Stimulated activated CD4-positive, alpha-beta T cell treated with anti-CD3 and anti-CD28 coated beads, Interleukin-2, amount 100 ng/mL, for 48 hours (primary cell): ENCODE results near the gene CXCL6.

ENCODE experiments used
- DNase-seq, 2 donors: peaks; one replicate each; pipeline ENCODE4 v3.0.0-alpha.2; 2020

The CXCL6 gene

DNA sequence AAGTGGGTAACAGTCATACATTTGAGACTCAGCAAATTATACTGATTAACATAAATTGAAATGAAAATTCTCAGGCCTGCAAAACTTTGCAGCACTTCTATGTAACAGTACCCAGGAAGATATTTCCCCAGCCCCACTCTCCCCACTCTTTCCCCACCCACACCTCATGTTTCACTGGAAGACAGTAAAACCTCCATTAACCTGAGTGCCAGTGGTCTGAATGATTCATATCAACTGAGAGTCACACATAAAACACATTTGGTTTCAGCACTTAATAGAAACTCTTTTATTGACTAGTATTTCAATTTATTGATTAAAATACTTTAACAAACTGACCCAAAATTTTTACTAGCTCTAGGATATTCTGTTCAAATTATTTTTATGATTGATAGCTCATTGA, 6.9 kb downstream of the CXCL6 start:
- DNase-seq, result no peak

DNA sequence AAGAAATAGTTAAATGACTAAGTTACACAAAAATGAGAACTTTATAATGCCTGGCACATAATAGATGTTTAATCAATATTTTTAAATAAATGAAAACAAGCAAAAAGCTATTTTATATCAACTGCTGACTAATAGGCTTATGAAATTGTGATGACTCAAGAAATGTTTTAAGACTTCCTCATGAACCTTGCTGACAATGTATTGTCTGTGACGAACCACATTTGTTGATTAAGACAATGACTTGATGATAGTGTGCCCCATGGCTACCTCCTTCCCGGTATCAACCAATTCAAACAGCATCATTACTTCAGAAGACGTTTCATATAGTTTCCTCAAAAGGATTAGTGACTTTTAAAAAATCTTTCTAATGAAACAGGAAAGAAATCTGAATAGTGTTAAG, 7.9 kb downstream of the CXCL6 start:
- no peak for DNase-seq

DNA sequence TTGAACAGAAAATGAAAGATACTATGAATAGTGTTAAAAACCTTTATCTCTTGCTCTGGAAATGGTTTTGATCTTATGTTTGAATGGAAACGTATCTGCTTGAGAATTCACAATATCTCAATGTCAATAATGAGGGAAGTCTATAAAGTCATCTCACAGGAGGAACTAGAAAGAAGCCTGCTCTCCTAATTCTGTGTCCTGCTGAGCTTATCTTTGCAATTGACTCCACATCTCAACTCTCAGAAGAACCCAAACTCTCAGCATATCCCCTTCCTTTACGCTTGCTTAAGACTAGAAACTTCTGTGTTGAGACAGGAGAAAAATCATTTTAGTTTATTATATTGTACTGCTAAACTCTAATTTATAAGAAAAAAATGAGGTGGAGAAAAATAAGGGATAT, 8.3 kb downstream of the CXCL6 start:
- DNase-seq, result no peak

DNA sequence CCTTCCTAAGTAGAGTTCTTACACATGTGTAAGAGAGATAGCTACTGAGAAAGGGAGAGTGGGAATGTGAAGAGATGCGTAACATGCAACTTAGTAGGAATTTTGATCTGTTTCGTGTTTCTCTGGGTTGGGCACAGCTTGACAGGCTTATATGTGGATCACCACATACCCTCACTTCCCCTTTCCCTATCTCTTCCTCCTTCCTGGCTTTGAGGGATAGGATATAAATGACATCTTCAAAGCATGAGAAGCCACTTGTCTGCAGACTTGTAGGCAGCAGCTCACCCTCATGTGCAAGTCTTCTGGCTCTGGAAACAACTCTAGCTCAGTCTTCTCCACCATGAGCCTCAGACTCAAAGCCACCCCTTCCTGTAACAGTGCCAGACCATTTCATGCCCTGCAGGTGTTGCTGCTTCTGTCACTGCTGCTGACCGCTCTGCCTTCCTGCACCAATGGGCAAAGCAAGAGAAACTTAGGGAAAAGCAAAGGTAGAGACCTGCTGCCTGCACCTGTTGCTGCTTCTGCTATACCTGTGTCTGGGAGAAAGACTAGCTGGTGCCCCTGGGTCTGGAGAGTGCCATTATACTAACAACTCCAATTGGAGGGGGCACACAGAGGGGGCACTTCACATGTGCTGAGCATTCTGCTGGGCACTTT, 11.2 kb downstream of the CXCL6 start:
- DNase-seq, result no peak

DNA sequence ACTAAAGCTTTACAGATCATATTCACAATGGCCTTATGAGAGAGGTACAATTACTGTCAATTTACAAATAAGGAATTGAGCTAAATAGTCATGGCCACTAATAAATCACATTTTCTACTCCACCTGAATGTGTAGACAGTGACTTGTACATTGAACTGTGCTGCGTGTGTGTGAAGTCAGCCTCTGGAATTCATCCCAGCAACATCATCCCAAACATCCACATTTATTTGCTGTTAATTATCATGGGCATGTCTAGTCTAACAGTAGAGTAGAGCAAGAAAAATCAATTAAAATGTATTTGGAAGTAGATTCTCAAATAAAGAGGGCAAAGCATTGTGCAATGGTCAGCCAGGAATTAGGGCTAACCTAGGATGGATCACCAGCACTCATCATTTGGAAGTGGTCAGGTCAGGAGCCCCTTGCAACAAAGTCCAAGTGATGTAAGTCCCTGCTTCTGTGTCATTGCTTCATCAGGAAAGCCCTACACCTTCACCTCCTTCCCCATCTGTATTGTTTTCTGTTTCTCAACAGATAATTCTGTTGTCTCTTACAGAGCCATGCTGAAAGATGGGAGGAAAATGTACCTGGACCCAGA, 11.8 kb downstream of the CXCL6 start:
- DNase-seq, result no peak

DNA sequence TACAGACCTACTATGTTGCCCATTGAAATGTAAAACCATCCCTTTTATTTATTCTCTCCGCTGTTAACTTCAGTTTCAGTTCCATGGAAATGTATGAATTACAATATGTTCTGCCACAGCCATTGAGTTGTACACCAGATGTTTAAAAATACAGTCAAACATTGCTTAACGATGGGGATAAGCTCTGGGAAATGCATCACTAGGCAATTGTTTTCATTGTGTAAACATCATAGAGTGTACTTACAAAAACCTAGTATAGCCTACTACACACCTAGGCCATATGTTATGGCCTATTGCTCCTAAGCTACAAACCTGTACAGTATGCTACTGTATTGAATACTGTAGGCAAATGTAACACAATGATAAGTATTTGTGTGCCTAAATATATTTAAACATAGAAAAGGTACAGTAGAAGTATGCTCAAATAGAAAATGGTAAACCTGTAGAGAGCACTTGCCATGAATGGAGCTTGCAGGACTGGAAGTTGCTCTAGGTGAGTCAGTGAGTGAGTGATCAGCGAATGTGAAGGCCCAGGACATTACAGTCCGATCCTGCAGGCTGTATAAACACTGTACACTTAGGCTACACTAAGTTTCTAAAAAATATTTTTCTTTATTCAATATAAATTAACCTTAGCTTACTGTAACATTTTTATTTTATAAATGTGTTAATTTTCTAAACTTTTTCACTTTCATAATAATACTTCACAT, 13.9 kb downstream of the CXCL6 start:
- DNase-seq, result no peak

DNA sequence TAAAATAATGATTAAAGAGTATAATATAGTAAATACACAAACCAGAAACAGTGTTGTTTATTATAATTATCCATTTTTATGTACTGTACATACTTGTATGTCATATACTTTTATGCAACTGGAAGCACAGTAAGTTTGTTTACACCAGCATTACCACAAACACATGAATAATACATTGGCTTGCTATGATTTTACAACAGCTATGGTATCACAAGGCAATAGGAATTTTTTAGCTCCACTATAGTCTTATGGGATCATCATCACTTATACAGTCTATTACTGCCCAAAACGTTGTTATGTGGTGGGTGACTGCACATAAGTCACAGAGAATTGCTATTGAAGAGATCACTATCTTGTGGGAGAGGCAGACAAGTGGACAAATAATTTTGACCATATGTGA, 14.8 kb downstream of the CXCL6 start:
- DNase-seq, result no peak

DNA sequence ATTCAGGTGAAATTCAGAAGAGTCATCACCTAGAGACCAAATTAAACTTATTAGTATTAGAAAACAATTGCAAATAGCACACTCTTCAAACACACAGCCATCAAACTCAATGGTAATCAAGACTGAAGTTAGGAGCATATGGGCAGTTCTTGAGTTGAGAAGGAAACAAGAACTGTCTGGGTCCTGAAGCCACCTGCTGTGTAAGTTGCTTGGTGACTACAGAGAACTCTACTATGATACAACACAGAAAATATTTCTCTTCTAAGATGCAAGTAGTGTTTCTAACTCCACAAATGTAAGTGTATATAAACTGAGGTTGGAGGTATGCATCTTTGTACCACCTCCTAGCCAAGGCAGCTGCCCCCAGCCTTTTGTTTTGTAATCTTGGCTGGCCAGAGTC, 16.3 kb downstream of the CXCL6 start:
- DNase-seq, result no peak

DNA sequence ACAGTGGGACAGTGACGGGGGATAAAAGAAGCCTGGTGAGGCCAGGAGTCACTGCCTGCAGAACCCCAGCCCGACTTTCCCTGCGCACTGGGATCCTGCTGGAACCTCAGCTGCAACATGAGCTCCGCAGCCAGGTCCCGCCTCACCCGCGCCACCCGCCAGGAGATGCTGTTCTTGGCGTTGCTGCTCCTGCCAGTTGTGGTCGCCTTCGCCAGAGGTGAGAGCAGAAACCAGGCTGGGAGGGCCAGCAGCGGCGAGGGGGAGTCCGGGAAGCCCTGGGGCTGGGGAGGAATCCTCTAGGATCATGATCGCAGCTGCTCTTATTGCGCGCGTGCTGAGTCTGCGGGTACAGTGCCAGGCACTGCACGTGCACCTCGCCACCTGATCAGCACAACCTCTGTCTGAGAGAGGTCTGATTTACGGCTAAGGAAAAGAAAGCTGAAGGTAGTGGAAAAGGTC, 16.8 kb downstream of the CXCL6 start, which contains the start of gene PF4V1:
Gene PF4V1 (plus strand): TSS at position 51 of the 459 bp plus-strand sequence. CDS start 67 bp downstream, at position 118.
- no peak for DNase-seq

DNA sequence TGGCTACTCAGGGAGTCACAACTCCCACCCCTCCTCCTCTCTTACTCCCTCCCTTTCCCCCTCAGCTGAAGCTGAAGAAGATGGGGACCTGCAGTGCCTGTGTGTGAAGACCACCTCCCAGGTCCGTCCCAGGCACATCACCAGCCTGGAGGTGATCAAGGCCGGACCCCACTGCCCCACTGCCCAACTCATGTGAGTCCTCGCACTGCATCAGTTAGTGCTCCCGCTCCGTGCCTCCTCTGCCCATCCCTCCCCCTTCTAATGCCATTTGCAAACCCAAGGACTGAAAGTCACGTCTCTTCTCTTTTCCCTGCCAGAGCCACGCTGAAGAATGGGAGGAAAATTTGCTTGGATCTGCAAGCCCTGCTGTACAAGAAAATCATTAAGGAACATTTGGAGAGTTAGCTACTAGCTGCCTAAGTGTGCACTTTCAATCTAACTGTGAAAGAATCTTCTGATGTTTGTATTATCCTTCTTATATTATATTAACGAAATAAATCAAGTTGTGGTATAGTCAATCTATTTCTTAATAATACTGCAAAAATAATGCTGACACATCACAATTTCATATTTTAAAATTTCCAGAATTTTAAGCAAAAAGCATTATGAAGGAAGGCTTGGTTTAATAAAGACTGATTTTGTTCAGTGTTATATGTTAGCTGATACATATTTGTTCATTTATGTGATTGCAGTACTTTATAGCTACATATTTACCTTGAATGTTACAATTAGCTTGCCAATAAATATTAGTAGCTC, 17.4 kb downstream of the CXCL6 start:
- no peak for DNase-seq

DNA sequence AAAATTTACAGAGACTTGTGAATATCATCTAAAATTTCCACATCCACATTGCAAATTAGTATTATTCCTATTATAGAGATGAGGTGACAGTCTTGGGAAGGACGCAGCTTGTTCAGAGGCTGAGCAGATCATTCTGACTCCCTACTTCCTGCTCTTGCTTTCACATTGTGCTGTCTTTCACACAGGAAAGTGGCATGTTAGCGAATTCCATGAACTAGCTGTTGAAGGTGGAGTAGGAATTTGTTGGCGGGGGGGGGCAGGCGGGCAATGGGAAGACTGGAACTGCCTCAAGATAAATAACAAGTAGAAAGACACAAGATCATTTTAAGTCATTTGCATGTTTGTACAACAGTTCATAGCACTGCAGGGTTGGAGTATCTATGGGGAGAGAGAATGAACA, 18.9 kb downstream of the CXCL6 start:
- DNase-seq, result no peak

DNA sequence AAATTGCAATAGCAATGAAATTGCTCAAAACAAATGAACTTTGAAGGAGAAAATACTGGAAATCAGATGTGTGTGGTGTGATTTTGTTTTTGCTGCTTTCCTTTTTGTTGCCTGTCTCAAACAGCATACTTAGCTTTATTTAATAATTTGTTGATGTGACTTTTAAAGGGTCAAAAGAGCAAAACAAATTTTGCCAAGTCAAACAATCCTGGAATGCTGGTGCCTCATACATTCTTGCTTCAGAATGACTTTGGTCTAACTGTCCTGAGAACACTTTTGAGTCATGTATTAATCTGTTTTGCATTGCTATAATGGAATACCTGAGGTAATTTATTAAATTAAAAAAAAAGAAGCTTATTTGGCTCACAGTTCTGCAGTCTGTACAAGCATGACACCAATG, 20.0 kb downstream of the CXCL6 start:
- no peak for DNase-seq

DNA sequence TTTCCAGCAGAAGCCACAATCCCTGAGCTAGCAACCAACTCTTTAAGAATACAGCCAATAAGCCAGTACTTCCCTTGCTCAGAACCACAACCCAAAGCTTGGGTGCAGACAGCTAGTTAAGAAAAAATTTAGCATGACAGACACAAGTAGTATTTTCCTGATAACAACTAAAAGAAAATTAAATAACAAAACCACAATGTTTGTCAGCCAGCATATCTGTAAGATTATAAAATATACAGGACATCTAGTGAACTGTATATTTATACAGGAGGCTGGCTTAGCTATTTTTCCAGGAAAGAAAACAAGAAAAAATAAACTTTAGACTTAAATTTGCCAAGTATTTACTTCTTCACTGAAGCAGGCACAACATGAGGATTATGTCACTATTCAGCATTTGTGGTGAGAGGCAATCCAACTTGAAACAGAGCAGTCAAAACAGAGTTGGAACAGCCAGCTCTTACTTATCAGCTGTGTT, 23.2 kb downstream of the CXCL6 start:
- DNase-seq, result no peak

DNA sequence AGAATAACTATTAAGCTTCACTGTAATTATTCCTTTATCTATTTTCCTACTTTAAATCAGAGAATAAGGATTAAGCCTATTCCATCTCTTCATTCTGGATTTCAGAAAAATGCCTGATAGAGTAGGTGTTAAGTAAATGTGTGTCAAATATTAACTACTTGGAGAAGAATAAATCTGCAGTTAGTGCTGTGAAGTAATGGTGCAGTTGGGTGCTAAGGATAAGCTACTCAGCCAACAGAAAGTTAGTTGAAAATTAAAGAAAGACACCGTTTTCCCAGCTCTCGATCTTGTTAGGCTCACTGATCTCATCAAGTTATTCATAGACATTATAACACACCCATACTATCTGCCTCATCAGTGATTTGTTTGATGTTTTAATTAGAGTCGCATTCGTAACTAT, 23.7 kb downstream of the CXCL6 start:
- DNase-seq, result no peak

DNA sequence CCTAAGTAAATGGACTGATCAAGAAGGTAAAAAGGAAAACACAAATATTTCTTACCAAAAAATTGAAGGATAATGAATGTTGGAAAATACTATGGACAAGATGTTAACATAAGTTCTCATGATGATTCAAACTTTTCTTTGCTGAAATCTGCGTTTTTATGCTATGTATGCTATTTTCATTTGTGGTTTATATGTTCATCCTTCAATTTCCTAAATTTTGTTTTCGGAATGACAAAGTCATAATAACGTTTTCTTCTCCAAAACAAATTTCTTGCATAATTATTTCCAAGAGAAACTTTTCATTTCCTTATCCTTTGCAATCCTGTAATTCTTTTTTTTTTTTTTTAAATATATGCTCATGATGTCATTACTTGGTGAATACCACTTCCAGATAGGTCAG, 24.4 kb downstream of the CXCL6 start:
- no peak for DNase-seq

DNA sequence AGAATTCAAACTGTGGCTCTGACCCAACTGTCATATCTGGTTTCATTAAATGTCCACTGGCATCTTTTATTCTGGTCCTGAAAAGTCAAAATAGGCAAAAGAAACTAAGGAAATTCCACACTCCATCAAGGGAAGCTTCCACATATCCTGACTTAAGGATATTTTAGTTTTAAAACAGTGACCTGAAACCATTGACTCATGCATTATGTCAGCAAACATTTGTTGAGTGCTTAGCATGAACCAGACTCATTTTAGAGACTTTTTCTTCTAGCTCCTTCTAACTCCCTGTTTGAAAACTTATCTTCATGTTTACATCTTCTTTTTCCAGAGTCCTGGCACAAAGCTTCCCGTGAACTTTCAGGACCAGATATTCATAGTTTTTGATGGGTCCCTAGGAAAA, 25.8 kb downstream of the CXCL6 start:
- DNase-seq, result no peak

DNA sequence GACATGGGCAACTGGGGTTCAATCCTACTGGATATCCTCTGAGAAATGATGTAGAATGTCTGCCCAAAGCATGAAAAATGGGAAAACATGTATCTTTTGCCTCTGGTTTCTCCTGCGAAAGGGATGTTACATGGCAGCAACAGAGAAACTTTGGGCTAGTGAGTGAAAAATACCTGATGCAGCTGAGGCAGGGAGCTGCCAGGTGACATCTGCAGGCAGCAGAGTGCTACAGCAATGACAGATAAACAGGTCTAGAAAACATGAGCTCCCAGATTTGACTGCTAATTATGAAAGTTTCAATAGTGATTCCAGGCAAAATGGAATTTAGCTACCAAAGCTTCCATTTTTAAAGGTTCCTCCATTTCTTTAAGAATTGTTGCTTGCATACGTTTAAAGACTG, 27.9 kb downstream of the CXCL6 start:
- DNase-seq, result no peak

DNA sequence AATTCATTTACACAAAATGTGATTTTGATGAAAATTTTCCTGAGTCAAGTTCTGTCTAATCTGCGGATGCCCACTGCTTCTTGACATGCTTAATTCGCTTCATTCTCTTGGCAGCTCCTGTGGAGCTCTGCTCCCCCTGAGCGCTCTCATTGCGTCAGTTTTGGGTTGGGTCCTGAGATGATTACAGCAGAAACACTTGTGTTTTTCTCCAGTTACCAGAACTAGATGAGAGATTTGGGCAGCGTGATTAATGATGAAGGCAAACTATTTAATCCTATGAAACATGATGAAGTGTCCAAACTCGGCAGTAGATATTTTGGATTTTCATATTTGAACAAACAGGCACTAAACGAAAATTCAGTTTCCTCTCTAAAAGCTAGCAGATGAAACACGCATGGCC, 28.5 kb downstream of the CXCL6 start:
- DNase-seq, result no peak

DNA sequence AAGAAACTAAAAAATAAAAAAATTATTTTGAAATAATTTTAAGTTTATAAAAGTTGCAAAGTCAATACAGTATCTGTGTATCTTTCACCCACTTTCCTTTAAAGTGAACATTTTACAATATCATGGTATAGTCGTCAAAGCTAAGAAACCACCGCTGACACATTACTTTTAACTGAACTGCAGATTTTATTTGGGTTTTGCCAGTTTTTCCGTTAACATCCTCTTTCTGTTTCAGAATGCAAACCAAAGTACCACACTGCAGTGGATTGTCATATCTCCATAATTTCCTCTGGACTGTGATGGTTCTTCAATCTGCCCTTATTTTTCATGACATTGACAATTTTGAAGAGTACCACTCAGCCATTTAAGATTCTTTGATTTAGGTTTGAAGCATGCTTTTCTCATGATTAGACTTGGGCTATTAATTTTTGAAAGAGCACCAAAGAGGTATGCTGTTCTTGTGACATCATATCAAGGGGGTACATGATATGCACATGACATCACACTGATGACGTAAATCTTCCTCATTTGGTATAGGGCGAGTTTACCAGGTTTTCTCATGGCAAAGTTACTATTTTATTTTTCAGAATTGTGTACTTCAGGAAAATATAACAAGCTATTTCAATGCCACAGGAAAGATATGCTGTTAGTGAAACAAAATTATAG, 29.1 kb downstream of the CXCL6 start:
- DNase-seq, result no peak

DNA sequence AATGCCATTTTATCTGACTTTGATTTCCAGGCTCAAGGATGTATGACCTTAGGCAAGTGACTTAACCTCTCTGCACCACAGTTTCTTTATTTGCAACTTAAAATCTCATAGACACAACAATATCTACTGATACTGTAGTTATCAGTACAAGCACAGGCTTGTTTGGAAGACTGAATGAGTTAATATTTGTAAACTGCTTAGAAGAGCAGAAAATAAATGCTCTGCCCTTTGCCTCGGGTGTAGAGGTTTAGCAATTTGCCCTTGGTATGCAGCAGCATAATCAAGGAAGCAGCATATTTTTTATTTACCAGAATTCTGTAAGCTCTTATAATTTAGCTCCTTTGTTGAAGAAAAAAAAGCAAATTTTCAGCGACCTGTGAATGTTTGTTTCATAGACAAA, 29.8 kb downstream of the CXCL6 start:
- no peak for DNase-seq

DNA sequence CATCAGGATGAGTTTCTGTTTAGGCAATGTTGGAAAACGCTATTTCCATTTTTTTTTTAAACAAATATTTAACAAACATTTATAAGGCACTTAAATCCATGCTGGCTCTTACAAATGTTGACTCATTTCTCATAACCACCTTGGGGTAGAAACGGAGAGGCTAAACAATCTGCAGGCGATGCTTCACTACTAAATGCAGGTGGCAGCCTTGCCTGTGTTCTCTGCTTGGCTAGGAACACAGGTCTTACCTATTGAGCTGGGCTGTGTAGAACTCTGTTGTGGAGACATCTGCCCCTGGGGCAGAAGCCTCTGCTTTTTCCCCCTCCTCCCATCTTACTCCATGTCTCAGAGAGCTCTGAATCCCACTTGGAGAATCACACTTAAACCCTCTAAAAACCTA, 31.3 kb downstream of the CXCL6 start:
- no peak for DNase-seq

DNA sequence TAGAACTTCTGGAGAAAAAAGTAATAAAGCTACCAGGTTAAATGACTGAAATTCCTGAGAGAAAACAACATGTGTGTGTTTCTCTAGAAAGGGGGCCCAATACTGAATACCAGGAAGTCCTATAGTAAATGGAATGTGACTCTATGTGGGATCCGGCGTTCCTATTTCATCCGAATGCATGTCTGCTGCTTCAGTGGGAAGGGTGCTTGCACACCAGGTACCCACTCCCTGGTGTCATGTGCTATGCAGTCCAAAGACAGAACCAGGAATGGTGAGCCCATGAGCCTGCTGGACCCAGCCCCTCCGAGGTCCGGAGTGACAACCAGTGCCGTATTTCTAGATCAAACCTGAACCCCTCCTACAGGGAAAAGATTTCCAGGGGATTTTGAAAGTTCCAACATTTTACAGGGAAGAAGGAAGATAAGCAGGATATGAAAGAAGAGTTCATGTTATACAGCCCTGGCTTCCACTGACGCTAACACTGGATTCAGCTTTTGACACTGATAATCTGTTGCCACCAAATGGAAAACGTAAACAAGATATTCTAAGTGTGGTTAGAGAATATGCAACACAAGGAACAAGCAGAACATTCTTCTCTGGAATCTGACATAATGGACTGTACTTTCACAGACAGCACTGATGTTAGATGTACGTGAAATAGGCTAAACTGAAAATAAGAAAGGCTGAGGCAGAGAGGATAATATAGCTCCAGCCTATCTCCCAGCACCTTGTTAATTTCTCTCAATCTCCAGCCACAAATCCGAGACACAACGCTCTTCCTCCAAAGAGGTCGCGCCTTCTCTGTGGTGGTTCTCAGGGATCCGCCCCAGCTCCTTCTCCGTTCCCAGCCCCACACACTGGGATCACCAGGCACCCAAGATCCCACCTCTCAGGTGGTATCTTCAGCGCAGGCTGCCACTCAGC, 32.0 kb downstream of the CXCL6 start:
- DNase-seq, result no peak
